Endodermal cell (in vitro differentiated cells): ENCODE measurements around the gene TNRC18. TPM values are rescaled to one million over a fixed set of nuclear protein-coding genes. Genes with fewer than 3 reads are reported as not detected.

ENCODE experiments used
- DNase-seq: peaks from one replicate; pipeline ENCODE4 v3.0.0-alpha.2; 2017
- H3K27ac ChIP-seq: 2 replicates; pipeline ENCODE4 v1.5.1; 2013; ENCODE audit warnings: mild to moderate bottlenecking, low read depth, low read length, moderate library complexity
- H3K27me3 ChIP-seq: 2 replicates; pipeline ENCODE4 v1.6.1; 2013; ENCODE audit warnings: mild to moderate bottlenecking, low read length, moderate library complexity; ENCODE audit not compliant: insufficient read depth, control insufficient read depth, poor library complexity, severe bottlenecking
- H3K36me3 ChIP-seq: 2 replicates; pipeline ENCODE4 v1.7.0; 2013; ENCODE audit warnings: mild to moderate bottlenecking, low read length, moderate library complexity; ENCODE audit not compliant: control insufficient read depth, insufficient read depth
- H3K4me1 ChIP-seq: one replicate; pipeline ENCODE4 v1.7.0; 2013; ENCODE audit warnings: low read length; ENCODE audit not compliant: control insufficient read depth, insufficient read depth
- H3K4me3 ChIP-seq: 2 replicates; pipeline ENCODE4 v1.5.1; 2013; ENCODE audit warnings: mild to moderate bottlenecking, low read length, moderate library complexity
- H3K9ac ChIP-seq: 2 replicates; pipeline ENCODE4 v1.6.1; 2013; ENCODE audit warnings: mild to moderate bottlenecking, low read length, moderate library complexity; ENCODE audit not compliant: poor library complexity, severe bottlenecking; ENCODE audit errors: extremely low read depth
- H3K9me3 ChIP-seq: 2 replicates; pipeline ENCODE4 v1.6.1; 2013; ENCODE audit warnings: mild to moderate bottlenecking, low read length, moderate library complexity; ENCODE audit not compliant: control insufficient read depth
- H3K27ac Mint-ChIP-seq: 2 replicates; pipeline ENCODE4 v1.8.0; 2020; ENCODE audit warnings: mixed read lengths
- H3K27me3 Mint-ChIP-seq: 2 replicates; pipeline ENCODE4 v1.8.0; 2021; ENCODE audit warnings: mild to moderate bottlenecking, mixed read lengths; ENCODE audit not compliant: insufficient read depth
- H3K36me3 Mint-ChIP-seq: 2 replicates; pipeline ENCODE4 v1.8.0; 2020; ENCODE audit warnings: low read depth, mixed read lengths
- H3K4me1 Mint-ChIP-seq: 2 replicates; pipeline ENCODE4 v1.8.0; 2020; ENCODE audit warnings: mixed read lengths
- H3K4me3 Mint-ChIP-seq: 2 replicates; pipeline ENCODE4 v1.8.0; 2020; ENCODE audit warnings: mild to moderate bottlenecking, moderate library complexity, mixed read lengths
- H3K9me3 Mint-ChIP-seq: 2 replicates; pipeline ENCODE4 v1.8.0; 2020; ENCODE audit warnings: mild to moderate bottlenecking, mixed read lengths
- CTCF ChIP-seq: fragments of 200-600 bp; sonication (generic); conservative IDR thresholded peaks from 2 replicates; pipeline ENCODE4 v1.5.0; 2021; ENCODE audit warnings: antibody characterized with exemption, mild to moderate bottlenecking
- WGBS, 2 experiments: methylation state at CpG; one replicate each; pipeline versions ENCODE4 v1.1.5 to v1.1.7; 2013; ENCODE audit warnings: missing lambda C conversion rate in 2 of 2, mixed read lengths in 1 of 2; ENCODE audit not compliant: insufficient coverage in 1 of 2, insufficient read length in 1 of 2; 5-methylcytosine and 5-hydroxymethylcytosine counted together
- total RNA-seq, 2 donors: library from RNA; stranded (reverse); fragmentation: NEBNext Ultra II Directional in 1 of 2; extraction: Animal tissue kit (Norgen Biotek cat#: 25700) in 1 of 2; gene quantifications; 2 replicates in 1 of 2; 3 replicates in 1 of 2; pipeline ENCODE4 v1.2.1, GENCODE V29; 2021

Gene TNRC18
- total RNA-seq, 2 donors from 2014 or later, result 103 to 136 TPM

GRCh38 chr7:5339955-5340354 lies 83.7 kb downstream of the TNRC18 start:
- Mint-ChIP-seq H3K27ac (no peak overlapping the region), H3K36me3 (peaks cover 87% of the 10 kb centered on the region), H3K27me3 (no peaks in the 10 kb centered on the region), H3K4me1 (no peaks in the 10 kb centered on the region), H3K4me3 (no peak overlapping the region), H3K9me3 (peaks cover 32% of the 10 kb centered on the region)
- peaks cover 46% of the 10 kb centered on the region for H3K9me3 ChIP-seq
- TF ChIP-seq CTCF, result no peak
- H3K9ac ChIP-seq, result no peak overlapping the region
- H3K27ac ChIP-seq, result no peak overlapping the region
- H3K4me3 ChIP-seq, result no peak overlapping the region
- H3K4me1 ChIP-seq, result no peaks in the 10 kb centered on the region
- WGBS, 2 experiments, result 97 to 100% methylated on average over 2 of the region's 2 CpGs
- peaks cover 91% of the 10 kb centered on the region for H3K36me3 ChIP-seq
- H3K27me3 ChIP-seq, result no peaks in the 10 kb centered on the region
- DNase-seq, result no peak

DNA sequence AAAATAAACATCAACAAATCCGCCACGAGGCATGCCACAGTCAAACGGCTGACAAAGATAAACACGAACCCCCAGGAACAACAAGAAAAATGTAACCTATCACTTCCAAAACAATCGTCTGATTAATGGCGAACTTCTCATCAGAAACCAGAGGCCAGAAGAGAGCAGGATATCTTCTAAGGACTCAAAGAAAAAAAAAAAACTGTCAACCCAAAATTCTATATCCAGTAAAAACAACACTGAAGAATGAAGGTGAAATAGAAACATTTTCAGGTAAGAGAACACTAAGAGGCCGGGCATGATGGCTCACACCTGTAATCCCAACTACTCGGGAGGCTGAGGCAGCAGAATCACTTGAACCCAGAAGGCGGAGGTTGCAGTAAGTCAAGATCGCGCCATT lies 86.6 kb downstream of the TNRC18 start:
- Histone ChIP-seq H3K4me1 (no peaks in the 10 kb centered on the region), H3K9me3 (peaks cover 24% of the 10 kb centered on the region), H3K9ac (no peak overlapping the region), H3K4me3 (no peak overlapping the region), H3K27ac (no peak overlapping the region), H3K36me3 (peaks cover 82% of the 10 kb centered on the region), H3K27me3 (no peaks in the 10 kb centered on the region)
- Mint-ChIP-seq H3K27ac (peak overlapping the region; percentile 40), H3K36me3 (peaks cover 76% of the 10 kb centered on the region), H3K4me1 (no peaks in the 10 kb centered on the region), H3K27me3 (no peaks in the 10 kb centered on the region), H3K4me3 (no peak overlapping the region), H3K9me3 (peaks cover 11% of the 10 kb centered on the region)
- no peak for DNase-seq
- TF ChIP-seq CTCF, result no peak
- WGBS, 2 experiments, result 89 to 90% methylated on average over 6 to 11 of the region's 11 CpGs

- no peaks in the 10 kb centered on the region for H3K27me3 ChIP-seq
- Mint-ChIP-seq H3K4me1 (no peaks in the 10 kb centered on the region), H3K27ac (no peak overlapping the region), H3K36me3 (peaks cover 71% of the 10 kb centered on the region), H3K9me3 (peaks cover 6% of the 10 kb centered on the region), H3K27me3 (no peaks in the 10 kb centered on the region), H3K4me3 (no peak overlapping the region)
- peaks cover 17% of the 10 kb centered on the region for H3K9me3 ChIP-seq
- DNase-seq, result no peak
- H3K9ac ChIP-seq, result no peak overlapping the region
- H3K27ac ChIP-seq, result no peak overlapping the region
- peaks cover 85% of the 10 kb centered on the region for H3K36me3 ChIP-seq
- no peaks in the 10 kb centered on the region for H3K4me1 ChIP-seq
- TF ChIP-seq CTCF, result no peak
- 92 to 97% methylated on average over 6 to 8 of the region's 8 CpGs for WGBS, 2 experiments
- no peak overlapping the region for H3K4me3 ChIP-seq
Observed at GRCh38 chr7:5334671-5335070, 89.0 kb downstream of the TNRC18 start.
